DND-41 (cell line): ENCODE measurements around the gene TSPEAR.

Source experiments
- CTCF ChIP-seq: IDR thresholded peaks from 2 replicates; pipeline ENCODE4 v1.5.1; 2012; ENCODE audit warnings: borderline replicate concordance, low read length, moderate library complexity, mild to moderate bottlenecking; ENCODE audit not compliant: poor library complexity, severe bottlenecking; ENCODE audit errors: extremely low read depth
- EZH2 ChIP-seq: IDR thresholded peaks from 3 replicates; pipeline ENCODE4 v1.6.1; 2012; ENCODE audit warnings: borderline replicate concordance, low read depth, mild to moderate bottlenecking, moderate library complexity, low read length, inconsistent platforms; ENCODE audit not compliant: severe bottlenecking

GRCh38 chr21:44609193-44609592 is 102.2 kb downstream of the TSPEAR start:
- TF ChIP-seq CTCF (no peak), EZH2 (no peak)
